ENCODE data around the gene MPPED2. TPM values are rescaled to one million over a fixed set of nuclear protein-coding genes. Genes with fewer than 3 reads are reported as not detected.

Gene MPPED2
- total RNA-seq, 1 experiment from 2014 or later, result 4.7 TPM

GRCh38 chr11:30368394-30368793, 217.8 kb downstream of the MPPED2 start:
- no peak for DNase-seq
- Mint-ChIP-seq H3K36me3 (ENCODE audit: insufficient read depth in 1 of 3, low read depth in 3 of 3) (peaks cover 0 to 7% (median 0%) of the 10 kb centered on the region in 3 experiments; a peak in 1 of 7 replicates), H3K9me3 (peaks cover 0 to 2% of the 10 kb centered on the region in 2 experiments; a peak in 1 of 5 replicates), H3K27ac (no peak overlapping the region), H3K27me3 (ENCODE audit: low read depth) (no peaks in the 10 kb centered on the region), H3K4me3 (no peak overlapping the region), H3K4me1 (peaks cover 19 to 29% of the 10 kb centered on the region in 2 experiments)
- Histone ChIP-seq H3K4me2 (ENCODE audit: insufficient read depth, insufficient read length, low read length) (no peak overlapping the region), H4K91ac (ENCODE audit: insufficient read length, low read depth, low read length) (no peak overlapping the region), H4K8ac (replicated peaks; ENCODE audit: insufficient read length, low read depth, low read length) (no peak overlapping the region), H3K27ac (ENCODE audit: insufficient read length, low read depth, low read length) (no peak overlapping the region), H3K27me3 (ENCODE audit: insufficient read depth, low read length) (no peaks in the 10 kb centered on the region), H2BK15ac (ENCODE audit: low read depth, low read length) (no peak overlapping the region), H3K9me3 (ENCODE audit: control insufficient read depth, low read depth, low read length) (no peaks in the 10 kb centered on the region), H3K56ac (ENCODE audit: insufficient read length, low read depth, low read length) (no peak overlapping the region), H2BK20ac (ENCODE audit: low read depth, low read length, poor library complexity, severe bottlenecking) (no peak overlapping the region), H4K20me1 (ENCODE audit: control insufficient read depth, insufficient read depth, insufficient read length) (no peaks in the 10 kb centered on the region), H2AK5ac (ENCODE audit: insufficient read length, low read length) (no peak overlapping the region), H3K23ac (ENCODE audit: insufficient read length, low read depth, low read length) (no peak overlapping the region), H2BK12ac (ENCODE audit: insufficient read length, low read depth, low read length) (no peak overlapping the region), H3T11ph (ENCODE audit: low read length) (no peak overlapping the region), H3K9ac (ENCODE audit: extremely low read depth, insufficient read length, low read length) (no peak overlapping the region), H3K23me2 (ENCODE audit: insufficient read length, low read depth, low read length, poor library complexity, severe bottlenecking) (no peaks in the 10 kb centered on the region), H2BK120ac (ENCODE audit: low read depth, low read length, poor library complexity, severe bottlenecking) (no peak overlapping the region), H2BK5ac (ENCODE audit: insufficient read length, low read length) (no peak overlapping the region), H3K4ac (ENCODE audit: low read depth, low read length) (no peak overlapping the region), H3K79me2 (ENCODE audit: insufficient read depth, low read length) (no peaks in the 10 kb centered on the region), H2AFZ (ENCODE audit: low read length) (no peak overlapping the region), H3K4me1 (ENCODE audit: insufficient read depth, low read length) (no peaks in the 10 kb centered on the region), H4K5ac (ENCODE audit: insufficient read length, low read depth, low read length) (no peak overlapping the region), H3K14ac (ENCODE audit: insufficient read depth, low read length) (no peak overlapping the region), H3K18ac (ENCODE audit: insufficient read length, low read depth, low read length) (no peak overlapping the region), H3K79me1 (ENCODE audit: insufficient read depth, low read depth, low read length, poor library complexity, severe bottlenecking) (no peaks in the 10 kb centered on the region)
- WGBS (ENCODE audit: extremely low coverage, insufficient read length, low lambda C conversion rate), result no CpG with 5 or more reads among the region's 4 CpGs
- no peak for TF ChIP-seq CTCF (conservative IDR thresholded peaks at IDR 0.05)

All from H9 (cell line).